Measurements from ENCODE around the gene DPP6.

Gene DPP6

GRCh38 chr7:154903083-154903731, 851.0 kb downstream of the DPP6 start:
- Histone ChIP-seq H3K9ac (ENCODE audit: low read depth, low read length) (no peak overlapping the region), H3K4me3 (ENCODE audit: low read depth, low read length) (no peak overlapping the region), H3K9me3 (ENCODE audit: control insufficient read depth, insufficient read depth, low read length) (no peaks in the 10 kb centered on the region), H3K36me3 (ENCODE audit: control insufficient read depth, insufficient read depth, low read length) (no peaks in the 10 kb centered on the region), H3K27me3 (ENCODE audit: control insufficient read depth, insufficient read depth, low read length) (no peaks in the 10 kb centered on the region), H3K4me1 (ENCODE audit: control insufficient read depth, insufficient read depth, low read length) (no peaks in the 10 kb centered on the region)

DNA sequence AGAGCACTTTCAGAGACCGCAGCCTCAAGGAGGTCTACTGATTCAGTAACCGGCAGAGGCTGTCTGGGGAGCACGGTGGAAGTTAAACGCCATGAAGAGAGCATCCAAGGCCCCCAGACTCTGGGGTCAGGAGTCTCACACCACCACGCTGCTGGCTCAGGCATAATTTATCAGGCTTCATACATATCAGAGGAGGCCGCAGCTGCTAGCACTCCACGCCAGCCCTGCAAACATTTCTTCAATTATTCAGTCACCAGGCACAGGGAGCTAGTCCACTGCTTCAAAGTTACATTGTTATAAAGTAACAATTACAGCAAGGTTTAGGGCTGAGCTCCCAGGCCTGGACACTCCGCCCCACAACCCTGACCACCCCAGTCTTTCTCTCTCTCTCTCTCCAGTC, 852.9 kb downstream of the DPP6 start:
- Histone ChIP-seq H3K9ac (ENCODE audit: low read depth, low read length) (no peak overlapping the region), H3K4me1 (ENCODE audit: control insufficient read depth, insufficient read depth, low read length) (no peaks in the 10 kb centered on the region), H3K9me3 (ENCODE audit: control insufficient read depth, insufficient read depth, low read length) (no peaks in the 10 kb centered on the region), H3K27me3 (ENCODE audit: control insufficient read depth, insufficient read depth, low read length) (no peaks in the 10 kb centered on the region), H3K36me3 (ENCODE audit: control insufficient read depth, insufficient read depth, low read length) (no peaks in the 10 kb centered on the region), H3K4me3 (ENCODE audit: low read depth, low read length) (no peak overlapping the region)

DNA sequence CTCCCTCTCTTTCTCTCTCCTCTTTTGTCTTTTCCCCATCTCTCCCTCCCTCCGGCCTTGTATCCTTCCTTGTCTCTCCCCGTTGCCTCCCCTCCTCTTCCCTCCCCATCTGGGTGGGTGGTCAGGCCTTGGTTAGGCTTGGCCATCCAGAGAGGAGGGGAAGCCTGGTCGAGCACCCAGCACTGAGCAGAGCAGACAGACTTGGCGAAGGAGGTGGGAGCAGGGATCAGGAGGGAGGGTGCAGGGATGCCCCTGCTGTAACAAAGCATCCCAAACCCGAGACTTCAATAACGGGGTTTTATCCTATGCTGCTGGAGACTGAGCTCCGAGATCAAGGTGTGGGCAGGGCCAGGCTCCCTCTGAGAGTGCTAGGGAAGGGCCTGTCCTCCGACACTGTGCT, 853.4 kb downstream of the DPP6 start:
- no peak overlapping the region for H3K4me3 ChIP-seq (ENCODE audit: low read depth, low read length)
- no peaks in the 10 kb centered on the region for H3K27me3 ChIP-seq (ENCODE audit: control insufficient read depth, insufficient read depth, low read length)
- H3K9me3 ChIP-seq (ENCODE audit: control insufficient read depth, insufficient read depth, low read length) = no peaks in the 10 kb centered on the region

GRCh38 chr7:154906201-154906600, 854.0 kb downstream of the DPP6 start:
- Histone ChIP-seq H3K36me3 (ENCODE audit: control insufficient read depth, insufficient read depth, low read length) (no peaks in the 10 kb centered on the region), H3K4me1 (ENCODE audit: control insufficient read depth, insufficient read depth, low read length) (no peaks in the 10 kb centered on the region), H3K9ac (ENCODE audit: low read depth, low read length) (no peak overlapping the region), H3K4me3 (ENCODE audit: low read depth, low read length) (no peak overlapping the region), H3K9me3 (ENCODE audit: control insufficient read depth, insufficient read depth, low read length) (no peaks in the 10 kb centered on the region), H3K27me3 (ENCODE audit: control insufficient read depth, insufficient read depth, low read length) (no peaks in the 10 kb centered on the region)

More for the DNA sequence above, 853.4 kb downstream of the DPP6 start:
- Histone ChIP-seq H3K36me3 (ENCODE audit: control insufficient read depth, insufficient read depth, low read length) (no peaks in the 10 kb centered on the region), H3K9ac (ENCODE audit: low read depth, low read length) (no peak overlapping the region), H3K4me1 (ENCODE audit: control insufficient read depth, insufficient read depth, low read length) (no peaks in the 10 kb centered on the region)

DNA sequence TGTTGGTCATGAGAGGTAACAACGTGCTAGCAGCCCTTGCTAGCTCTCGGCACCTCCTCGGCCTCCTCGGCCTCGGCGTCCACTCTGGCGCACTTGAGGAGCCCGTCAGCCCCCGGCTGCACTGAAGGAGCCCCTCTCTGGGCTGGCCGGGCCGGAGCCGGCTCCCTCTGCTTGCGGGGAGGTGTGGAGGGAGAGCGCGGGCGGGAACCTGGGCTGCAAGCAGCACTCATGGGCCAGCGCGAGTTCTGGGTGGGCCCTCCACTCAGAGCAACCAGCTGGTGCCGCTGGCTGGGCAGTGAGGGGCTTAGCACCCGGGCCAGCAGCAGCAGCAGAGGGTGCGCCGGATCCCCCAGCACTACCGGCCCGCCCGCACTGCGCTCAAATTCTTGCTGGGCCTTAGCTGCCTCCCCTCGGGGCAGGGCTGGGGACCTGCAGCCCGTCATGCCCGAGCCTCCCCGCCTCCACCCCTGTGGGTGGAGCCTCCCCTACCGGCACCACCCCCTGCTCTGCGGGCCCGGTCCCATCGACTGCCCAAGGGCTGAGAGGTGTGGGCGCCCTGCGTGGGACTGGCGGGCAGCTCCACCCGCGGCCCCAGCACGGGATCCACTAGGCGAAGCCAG, 854.6 kb downstream of the DPP6 start:
- Histone ChIP-seq H3K4me1 (ENCODE audit: control insufficient read depth, insufficient read depth, low read length) (no peaks in the 10 kb centered on the region), H3K4me3 (ENCODE audit: low read depth, low read length) (no peak overlapping the region), H3K36me3 (ENCODE audit: control insufficient read depth, insufficient read depth, low read length) (no peaks in the 10 kb centered on the region), H3K9ac (ENCODE audit: low read depth, low read length) (no peak overlapping the region), H3K27me3 (ENCODE audit: control insufficient read depth, insufficient read depth, low read length) (no peaks in the 10 kb centered on the region), H3K9me3 (ENCODE audit: control insufficient read depth, insufficient read depth, low read length) (no peaks in the 10 kb centered on the region)

DNA sequence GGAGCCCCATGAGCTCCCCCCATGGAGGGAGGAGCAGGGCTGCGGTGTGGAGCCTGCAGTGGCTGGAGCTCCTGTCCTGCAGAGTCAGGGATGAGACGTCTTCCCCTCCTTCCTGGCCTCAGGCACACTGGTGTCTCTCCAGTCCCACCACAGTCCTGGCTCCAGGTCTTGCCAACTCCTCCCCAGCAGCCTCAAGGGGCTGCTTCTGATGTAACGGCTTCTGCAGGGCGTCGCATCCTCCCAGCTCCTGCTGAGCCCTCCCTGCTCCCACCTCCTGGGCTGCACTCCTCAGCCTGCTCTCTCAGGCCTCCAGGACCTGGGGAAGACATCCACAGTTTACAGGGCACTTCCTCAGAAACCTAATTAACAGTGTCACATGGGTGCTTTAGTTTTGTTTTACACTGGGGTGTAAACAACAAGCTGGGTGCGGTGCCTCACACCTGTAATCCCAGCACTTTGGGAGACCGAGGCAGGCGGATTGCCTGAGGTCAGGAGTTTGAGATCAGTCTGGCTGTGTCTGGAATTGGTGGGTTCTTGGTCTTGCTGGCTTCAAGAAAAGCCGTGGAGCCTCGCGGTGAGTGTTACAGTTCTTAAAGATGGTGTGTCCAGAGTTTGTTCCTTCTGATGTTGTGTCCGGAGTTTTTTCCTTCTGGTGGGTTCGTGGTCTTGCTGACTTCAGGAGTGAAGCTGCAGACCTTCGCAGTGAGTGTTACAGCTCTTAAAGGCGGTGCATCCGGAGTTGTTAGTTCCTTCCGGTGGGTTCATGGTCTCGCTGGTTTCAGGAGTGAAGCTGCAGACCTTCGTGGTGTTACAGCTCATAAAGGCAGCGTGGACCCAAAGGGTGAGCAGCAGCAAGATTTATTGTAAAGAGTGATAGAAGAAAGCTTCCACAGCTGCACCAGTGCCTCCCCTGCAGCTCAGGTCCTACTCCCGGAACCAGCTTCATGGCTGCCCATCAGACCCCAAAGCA, 855.7 kb downstream of the DPP6 start:
- Histone ChIP-seq H3K9ac (ENCODE audit: low read depth, low read length) (no peak overlapping the region), H3K4me3 (ENCODE audit: low read depth, low read length) (no peak overlapping the region), H3K27me3 (ENCODE audit: control insufficient read depth, insufficient read depth, low read length) (no peaks in the 10 kb centered on the region), H3K9me3 (ENCODE audit: control insufficient read depth, insufficient read depth, low read length) (no peaks in the 10 kb centered on the region), H3K36me3 (ENCODE audit: control insufficient read depth, insufficient read depth, low read length) (no peaks in the 10 kb centered on the region), H3K4me1 (ENCODE audit: control insufficient read depth, insufficient read depth, low read length) (no peaks in the 10 kb centered on the region)

DNA sequence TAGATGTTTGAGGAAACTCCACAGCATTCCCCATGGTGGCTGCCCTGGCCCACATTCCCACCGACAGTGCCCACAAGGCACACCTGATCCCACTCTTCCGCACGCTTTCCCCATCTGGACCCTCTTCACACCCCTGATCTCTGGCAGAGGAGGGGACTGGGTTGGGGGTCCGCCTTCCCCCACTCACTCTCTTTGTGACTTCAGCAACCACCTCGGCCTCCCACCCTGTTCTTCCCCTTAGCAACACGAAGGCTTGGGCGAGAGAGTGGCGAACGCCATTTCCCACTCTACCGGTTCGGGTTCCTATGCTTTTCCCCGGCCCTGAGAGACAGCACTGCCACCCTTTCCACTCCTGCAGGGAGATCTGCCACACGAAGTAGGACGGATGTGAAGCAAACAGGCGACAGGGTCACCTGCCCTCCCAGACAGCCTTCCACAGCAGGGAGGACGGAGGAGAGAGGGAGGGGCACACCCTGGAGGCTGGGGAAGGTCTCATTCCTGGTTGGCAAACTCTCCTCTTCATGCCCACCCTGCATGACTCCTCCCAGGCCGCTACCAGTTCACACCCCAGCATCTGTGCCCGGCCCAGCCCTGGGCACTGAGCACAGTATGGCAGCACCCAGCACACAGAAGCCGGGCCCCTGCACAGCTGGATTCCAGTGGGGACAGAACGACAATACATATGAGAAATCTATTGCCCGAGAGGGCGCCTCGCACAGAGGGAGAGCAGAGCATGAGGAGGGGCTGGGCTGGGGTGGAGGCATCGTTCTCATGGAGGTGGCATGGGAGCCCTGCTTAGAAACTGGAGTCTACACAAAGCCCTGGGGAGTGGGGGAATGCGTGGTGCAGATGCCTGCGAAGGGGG, 857.3 kb downstream of the DPP6 start:
- no peaks in the 10 kb centered on the region for H3K9me3 ChIP-seq (ENCODE audit: control insufficient read depth, insufficient read depth, low read length)
- H3K36me3 ChIP-seq (ENCODE audit: control insufficient read depth, insufficient read depth, low read length) = no peaks in the 10 kb centered on the region
- no peaks in the 10 kb centered on the region for H3K4me1 ChIP-seq (ENCODE audit: control insufficient read depth, insufficient read depth, low read length)
- H3K9ac ChIP-seq (ENCODE audit: low read depth, low read length) = no peak overlapping the region
- peaks cover 4% of the 10 kb centered on the region for H3K27me3 ChIP-seq (ENCODE audit: control insufficient read depth, insufficient read depth, low read length)
- no peak overlapping the region for H3K4me3 ChIP-seq (ENCODE audit: low read depth, low read length)

GRCh38 chr7:154910125-154910524, 857.9 kb downstream of the DPP6 start:
- H3K9me3 ChIP-seq (ENCODE audit: control insufficient read depth, insufficient read depth, low read length) = no peaks in the 10 kb centered on the region
- H3K9ac ChIP-seq (ENCODE audit: low read depth, low read length) = no peak overlapping the region
- no peak overlapping the region for H3K4me3 ChIP-seq (ENCODE audit: low read depth, low read length)
- no peaks in the 10 kb centered on the region for H3K36me3 ChIP-seq (ENCODE audit: control insufficient read depth, insufficient read depth, low read length)
- H3K4me1 ChIP-seq (ENCODE audit: control insufficient read depth, insufficient read depth, low read length) = no peaks in the 10 kb centered on the region
- H3K27me3 ChIP-seq (ENCODE audit: control insufficient read depth, insufficient read depth, low read length) = peaks cover 8% of the 10 kb centered on the region

GRCh38 chr7:154910977-154911376, 858.8 kb downstream of the DPP6 start:
- Histone ChIP-seq H3K9me3 (ENCODE audit: control insufficient read depth, insufficient read depth, low read length) (no peaks in the 10 kb centered on the region), H3K27me3 (ENCODE audit: control insufficient read depth, insufficient read depth, low read length) (peaks cover 8% of the 10 kb centered on the region), H3K9ac (ENCODE audit: low read depth, low read length) (no peak overlapping the region), H3K4me1 (ENCODE audit: control insufficient read depth, insufficient read depth, low read length) (no peaks in the 10 kb centered on the region), H3K4me3 (ENCODE audit: low read depth, low read length) (no peak overlapping the region), H3K36me3 (ENCODE audit: control insufficient read depth, insufficient read depth, low read length) (no peaks in the 10 kb centered on the region)

GRCh38 chr7:154911411-154911810, 859.2 kb downstream of the DPP6 start:
- no peaks in the 10 kb centered on the region for H3K4me1 ChIP-seq (ENCODE audit: control insufficient read depth, insufficient read depth, low read length)
- peaks cover 8% of the 10 kb centered on the region for H3K27me3 ChIP-seq (ENCODE audit: control insufficient read depth, insufficient read depth, low read length)
- no peak overlapping the region for H3K9ac ChIP-seq (ENCODE audit: low read depth, low read length)
- H3K36me3 ChIP-seq (ENCODE audit: control insufficient read depth, insufficient read depth, low read length) = no peaks in the 10 kb centered on the region
- H3K9me3 ChIP-seq (ENCODE audit: control insufficient read depth, insufficient read depth, low read length) = no peaks in the 10 kb centered on the region
- H3K4me3 ChIP-seq (ENCODE audit: low read depth, low read length) = no peak overlapping the region

DNA sequence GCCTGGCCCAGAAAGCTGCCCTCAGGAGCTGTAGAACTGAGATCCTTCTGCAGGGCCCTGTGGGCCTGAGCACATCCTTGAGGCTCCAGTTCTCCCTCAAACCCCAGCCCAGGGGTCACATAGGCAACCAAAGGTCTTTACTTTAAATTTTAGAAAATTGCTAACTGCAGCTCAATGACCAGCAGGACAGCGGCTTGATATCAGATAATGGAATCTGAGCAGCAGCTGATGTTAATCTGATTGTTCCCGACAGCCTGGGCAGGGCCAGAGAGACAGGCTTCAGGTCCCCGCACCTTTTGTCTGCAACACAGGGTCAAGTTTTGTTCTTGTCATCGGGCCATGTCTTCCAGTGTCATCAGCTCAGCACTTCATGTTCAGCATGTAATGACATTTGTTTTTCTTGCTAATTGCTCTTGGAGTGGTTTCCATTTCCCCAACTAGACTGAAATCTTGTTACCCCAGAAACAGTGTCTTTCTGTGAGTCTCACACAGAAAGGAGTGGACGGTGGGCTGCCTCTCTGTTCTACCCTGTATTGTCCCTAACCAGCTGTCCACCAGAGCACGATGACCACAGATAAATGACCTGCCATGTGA, 859.8 kb downstream of the DPP6 start:
- Histone ChIP-seq H3K4me3 (ENCODE audit: low read depth, low read length) (no peak overlapping the region), H3K9ac (ENCODE audit: low read depth, low read length) (no peak overlapping the region), H3K27me3 (ENCODE audit: control insufficient read depth, insufficient read depth, low read length) (peaks cover 8% of the 10 kb centered on the region), H3K4me1 (ENCODE audit: control insufficient read depth, insufficient read depth, low read length) (no peaks in the 10 kb centered on the region), H3K9me3 (ENCODE audit: control insufficient read depth, insufficient read depth, low read length) (no peaks in the 10 kb centered on the region), H3K36me3 (ENCODE audit: control insufficient read depth, insufficient read depth, low read length) (no peaks in the 10 kb centered on the region)
